ENCODE data around the gene RAVER2.
"Not testable (repeated sequence)": the region's sequence is repeated elsewhere in the genome, so short reads cannot be mapped to it uniquely, and the experiment has no call there.

Gene RAVER2

DNA sequence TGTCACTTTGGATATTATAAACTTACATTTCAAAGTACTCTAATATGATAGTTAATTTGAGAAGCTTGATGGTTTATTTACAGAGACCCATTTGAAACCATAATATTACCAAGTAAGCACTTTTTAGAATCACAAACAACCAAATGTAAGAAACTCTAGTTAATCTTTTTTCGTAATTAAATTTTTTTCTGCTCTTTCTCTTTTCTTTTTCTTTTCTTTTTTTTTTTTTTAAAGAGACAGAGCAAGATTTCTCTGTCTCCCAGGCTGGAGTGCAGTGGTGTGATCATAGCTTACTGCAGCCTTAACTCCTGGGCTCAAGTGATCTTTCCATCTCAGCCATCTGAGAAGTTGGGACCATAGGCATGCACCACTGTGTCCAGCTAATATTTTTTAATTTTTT, 5.2 kb downstream of the RAVER2 start:
- no peak for DNase-seq

- DNase-seq = no peak
Measured at GRCh38 chr1:64750875-64751274, 6.0 kb downstream of the RAVER2 start.

DNA sequence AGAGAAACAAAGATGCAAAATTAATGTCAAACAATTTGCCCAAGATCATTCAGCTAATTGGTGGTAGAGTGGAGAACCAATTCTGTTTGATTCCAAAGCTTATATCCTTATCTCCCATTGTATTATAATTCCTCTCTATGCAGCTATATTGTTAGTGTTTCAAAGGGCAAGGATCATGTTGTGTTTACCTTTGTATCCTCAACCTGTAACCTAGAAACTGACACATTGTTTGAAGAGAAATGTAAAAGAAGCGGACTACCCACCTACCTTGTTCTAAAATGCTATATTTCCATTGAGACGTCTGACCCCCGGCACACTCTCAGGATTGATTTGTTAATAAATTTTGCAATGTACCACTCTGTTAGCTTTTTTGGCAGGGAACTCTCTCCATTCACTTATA, 9.3 kb downstream of the RAVER2 start:
- no peak for DNase-seq

GRCh38 chr1:64755361-64755760, 10.5 kb downstream of the RAVER2 start:
- DNase-seq = no peak

DNA sequence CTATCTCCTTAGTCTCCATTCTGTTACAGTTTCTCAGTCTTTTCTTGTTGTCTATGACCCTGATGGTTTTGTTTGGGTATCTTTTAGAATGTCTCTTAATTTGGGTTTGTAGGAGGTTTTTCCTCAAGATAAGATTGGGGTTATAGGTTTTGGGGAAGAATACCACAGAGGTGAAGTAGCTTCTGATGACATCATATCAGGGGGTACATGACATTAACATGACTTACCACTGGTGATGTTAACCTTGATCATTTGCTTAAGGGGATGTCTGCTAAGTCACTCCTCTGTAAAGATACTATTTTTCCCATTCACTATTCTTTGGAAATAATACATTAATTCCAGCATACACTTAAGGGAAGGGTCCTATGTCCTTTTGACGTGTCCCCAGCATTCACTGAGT, 11.9 kb downstream of the RAVER2 start:
- DNase-seq = no peak

DNA sequence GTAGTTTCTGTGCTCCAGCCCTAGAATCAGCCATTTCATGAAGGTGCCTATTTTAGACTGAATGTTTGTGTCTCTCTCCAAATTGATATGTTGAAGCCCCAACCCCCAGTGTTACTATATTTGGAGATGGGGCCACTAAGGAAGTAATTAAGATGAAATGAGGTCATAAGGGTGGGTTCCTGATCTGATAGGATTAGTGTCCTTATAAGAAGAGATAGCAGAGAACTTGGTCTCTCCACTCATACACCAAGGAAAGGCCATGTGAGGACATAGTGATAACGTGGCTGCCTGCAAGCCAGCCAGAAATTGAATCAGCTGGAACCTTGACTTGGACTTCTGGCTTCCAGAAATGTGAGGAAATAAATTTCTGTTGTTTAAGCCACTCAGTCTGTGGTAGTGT, 12.3 kb downstream of the RAVER2 start:
- DNase-seq = no peak

- no peak for DNase-seq
Measured at GRCh38 chr1:64758233-64758632, 13.4 kb downstream of the RAVER2 start.

GRCh38 chr1:64759968-64760367, 15.1 kb downstream of the RAVER2 start:
- no peak for DNase-seq

GRCh38 chr1:64765012-64765411, 20.1 kb downstream of the RAVER2 start:
- no peak for DNase-seq

GRCh38 chr1:64765826-64766225, 21.0 kb downstream of the RAVER2 start:
- no peak for DNase-seq

DNA sequence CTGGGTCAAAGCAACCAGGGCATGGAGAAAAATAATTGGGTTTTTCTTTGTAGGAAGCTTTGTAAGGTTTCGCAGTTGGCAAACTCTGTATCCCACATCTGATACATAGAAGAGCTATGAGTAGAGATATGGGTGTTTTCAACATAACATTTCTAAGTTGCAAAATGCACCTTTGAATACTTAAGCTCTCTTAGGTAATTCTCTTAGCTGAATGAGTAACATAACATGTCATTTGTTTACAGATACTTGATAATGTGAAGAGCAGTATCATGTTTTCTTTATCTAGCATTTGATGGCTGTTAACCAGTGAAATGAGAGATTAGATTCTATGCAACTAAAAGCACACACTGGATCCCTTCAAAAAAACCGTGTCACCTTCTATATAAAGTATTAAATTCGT, 21.6 kb downstream of the RAVER2 start:
- DNase-seq = no peak

DNA sequence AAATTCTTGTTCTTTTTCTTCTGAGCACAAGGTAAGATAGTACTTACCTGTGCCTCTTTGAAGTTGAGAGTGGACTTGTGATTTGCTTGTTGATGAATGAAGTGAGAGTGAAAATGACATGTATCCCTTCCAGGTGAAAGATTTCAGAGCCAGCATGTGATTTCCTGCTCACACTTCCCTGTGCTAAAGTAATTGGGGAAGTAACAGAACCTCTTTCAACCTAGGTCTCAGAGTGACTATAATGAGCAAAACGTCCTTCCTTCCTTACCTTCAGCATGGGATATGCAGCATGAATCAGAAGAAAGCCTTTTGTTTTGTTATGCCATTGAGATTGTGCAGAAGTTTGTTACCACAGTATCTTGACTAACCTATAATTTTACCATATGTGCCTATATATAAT, 24.6 kb downstream of the RAVER2 start:
- DNase-seq = no peak

- DNase-seq = no peak
Measured at GRCh38 chr1:64769971-64770370, 25.1 kb downstream of the RAVER2 start.

DNA sequence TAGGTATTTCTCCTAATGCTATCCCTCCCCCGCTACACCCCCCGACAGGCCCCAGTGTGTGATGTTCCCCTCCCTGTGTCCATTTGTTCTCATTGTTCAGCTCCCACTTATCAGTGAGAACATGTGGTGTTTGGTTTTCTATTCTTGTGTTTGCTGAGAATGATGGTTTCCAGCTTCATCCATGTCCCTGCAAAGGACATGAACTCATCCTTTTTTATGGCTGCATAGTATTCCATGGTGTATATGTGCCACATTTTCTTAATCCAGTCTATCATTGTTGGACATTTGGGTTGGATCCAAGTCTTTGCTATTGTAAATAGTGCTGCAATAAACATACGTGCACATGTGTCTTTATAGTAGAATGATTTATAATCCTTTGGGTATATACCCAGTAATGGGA, 28.4 kb downstream of the RAVER2 start:
- not testable (repeated sequence) for DNase-seq

DNA sequence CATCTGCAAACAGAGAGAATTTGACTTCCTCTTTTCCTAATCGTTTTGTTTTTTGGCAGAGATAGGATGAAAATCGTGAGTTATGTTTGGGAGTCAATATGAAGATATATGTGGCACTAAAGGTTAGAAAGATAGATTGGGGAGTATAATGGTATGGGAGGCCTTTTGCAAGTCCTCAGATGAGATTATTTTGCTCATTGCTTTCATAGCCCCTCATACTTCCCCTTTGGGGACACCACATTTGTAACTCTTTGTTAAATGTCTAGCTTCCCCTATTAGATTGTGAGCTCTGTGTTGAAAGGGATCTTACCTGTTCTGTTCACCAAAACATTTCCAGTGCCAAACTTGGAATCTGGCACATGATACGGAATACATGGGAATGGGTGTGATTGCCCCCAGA, 30.2 kb downstream of the RAVER2 start:
- DNase-seq = no peak

DNA sequence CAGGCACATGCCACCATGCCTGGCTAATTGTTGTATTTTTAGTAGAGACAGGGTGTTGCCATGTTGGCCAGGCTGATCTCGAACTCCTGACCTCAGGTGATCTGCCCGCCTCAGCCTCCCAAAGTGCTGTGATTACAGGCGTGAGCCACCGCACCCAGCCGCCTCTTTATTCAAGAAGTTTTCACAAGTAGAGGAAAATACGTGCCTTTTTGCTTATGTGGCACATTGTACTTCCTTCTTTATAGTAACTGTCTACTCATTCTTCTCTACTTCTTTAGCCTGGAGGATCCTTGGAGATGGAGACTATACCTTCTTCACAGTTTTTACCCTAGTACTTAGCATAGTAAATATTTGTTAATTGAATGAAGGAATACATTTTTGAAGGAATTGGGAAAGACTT, 37.2 kb downstream of the RAVER2 start:
- DNase-seq = not testable (repeated sequence)

GRCh38 chr1:64782848-64783247, 38.0 kb downstream of the RAVER2 start:
- not testable (repeated sequence) for DNase-seq

- DNase-seq = no peak
Measured at GRCh38 chr1:64790832-64791487, 46.1 kb downstream of the RAVER2 start.

GRCh38 chr1:64798872-64799271, 54.0 kb downstream of the RAVER2 start:
- no peak for DNase-seq

- no peak for DNase-seq
Measured at GRCh38 chr1:64801851-64802523, 57.1 kb downstream of the RAVER2 start.

DNA sequence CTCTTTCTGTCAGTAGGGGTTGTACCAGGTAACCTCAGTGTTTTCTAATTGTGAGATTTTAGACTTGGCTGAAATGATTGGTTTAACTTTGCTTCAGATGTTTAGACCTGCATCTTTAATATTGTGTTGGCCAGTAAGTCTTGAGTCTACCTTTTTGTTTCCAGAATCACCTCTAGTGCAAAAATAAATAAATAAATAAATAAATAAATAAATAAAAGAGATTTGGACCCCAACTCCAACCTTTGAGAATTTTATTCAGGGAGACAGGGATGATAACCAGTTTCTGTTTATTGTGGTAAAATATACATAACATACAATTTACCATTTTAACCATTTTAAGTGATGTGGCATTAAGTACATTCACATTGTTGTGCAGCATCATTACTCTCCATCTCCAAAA, 64.4 kb downstream of the RAVER2 start:
- no peak for DNase-seq

- DNase-seq = no peak
Measured at GRCh38 chr1:64810001-64810400, 65.1 kb downstream of the RAVER2 start.

GRCh38 chr1:64811131-64811530, 66.3 kb downstream of the RAVER2 start:
- DNase-seq = no peak

DNA sequence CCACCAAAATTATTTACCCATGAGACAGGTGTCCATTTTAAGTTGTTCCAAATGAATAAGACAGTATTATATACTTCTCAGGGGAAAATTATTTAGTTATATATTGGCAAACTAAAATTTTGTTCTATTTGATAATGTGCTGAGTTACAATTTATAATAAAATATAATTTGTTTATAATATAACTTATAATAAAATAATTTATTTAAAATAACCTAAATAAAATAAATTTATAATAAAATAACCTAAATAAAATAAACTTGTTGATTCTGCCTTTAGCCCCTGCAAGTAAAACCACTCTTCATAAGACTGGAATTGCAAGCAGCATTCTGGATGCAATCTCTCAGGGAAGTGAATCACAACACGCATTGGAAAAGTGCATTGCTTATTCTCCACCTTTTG, 69.6 kb downstream of the RAVER2 start:
- no peak for DNase-seq

DNA sequence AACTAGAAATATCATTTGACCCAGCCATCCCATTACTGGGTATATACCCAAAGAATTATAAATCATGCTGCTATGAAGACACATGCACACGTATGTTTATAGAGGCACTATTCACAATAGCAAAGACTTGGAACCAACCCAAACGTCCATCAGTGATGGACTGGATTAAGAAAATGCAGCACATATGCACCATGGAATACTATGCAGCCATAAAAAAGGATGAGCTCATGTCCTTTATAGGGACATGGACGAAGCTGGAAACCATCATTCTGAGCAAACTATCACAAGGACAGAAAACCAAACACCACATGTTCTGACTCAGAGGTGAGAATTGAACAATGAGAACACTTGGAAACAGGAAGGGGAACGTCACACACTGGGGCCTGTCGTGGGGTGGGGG, 72.5 kb downstream of the RAVER2 start:
- not testable (repeated sequence) for DNase-seq
